ENCODE data around the gene PEX10.

PEX10 gene

GRCh38 chr1:2386636-2387611 lies 25.4 kb downstream of the PEX10 start:
- no peaks in the 10 kb centered on the region for H3K4me1 ChIP-seq
- H2AFZ ChIP-seq: no peak overlapping the region
- H3K27me3 ChIP-seq (ENCODE audit: control insufficient read depth, insufficient read depth, low read length): no peaks in the 10 kb centered on the region
- no peak overlapping the region for H3K27ac ChIP-seq
- H3K36me3 ChIP-seq (ENCODE audit: control insufficient read depth, insufficient read depth, low read length): no peaks in the 10 kb centered on the region
- H3K79me2 ChIP-seq: no peaks in the 10 kb centered on the region
- no peak overlapping the region for H3K4me2 ChIP-seq (ENCODE audit: low read length)
- H3K9ac ChIP-seq: no peak overlapping the region
- no peak overlapping the region for H3K4me3 ChIP-seq (ENCODE audit: low read depth, low read length)
- H3K9me3 ChIP-seq (ENCODE audit: control insufficient read depth, low read length): no peaks in the 10 kb centered on the region
- TF ChIP-seq, protein P1, sequence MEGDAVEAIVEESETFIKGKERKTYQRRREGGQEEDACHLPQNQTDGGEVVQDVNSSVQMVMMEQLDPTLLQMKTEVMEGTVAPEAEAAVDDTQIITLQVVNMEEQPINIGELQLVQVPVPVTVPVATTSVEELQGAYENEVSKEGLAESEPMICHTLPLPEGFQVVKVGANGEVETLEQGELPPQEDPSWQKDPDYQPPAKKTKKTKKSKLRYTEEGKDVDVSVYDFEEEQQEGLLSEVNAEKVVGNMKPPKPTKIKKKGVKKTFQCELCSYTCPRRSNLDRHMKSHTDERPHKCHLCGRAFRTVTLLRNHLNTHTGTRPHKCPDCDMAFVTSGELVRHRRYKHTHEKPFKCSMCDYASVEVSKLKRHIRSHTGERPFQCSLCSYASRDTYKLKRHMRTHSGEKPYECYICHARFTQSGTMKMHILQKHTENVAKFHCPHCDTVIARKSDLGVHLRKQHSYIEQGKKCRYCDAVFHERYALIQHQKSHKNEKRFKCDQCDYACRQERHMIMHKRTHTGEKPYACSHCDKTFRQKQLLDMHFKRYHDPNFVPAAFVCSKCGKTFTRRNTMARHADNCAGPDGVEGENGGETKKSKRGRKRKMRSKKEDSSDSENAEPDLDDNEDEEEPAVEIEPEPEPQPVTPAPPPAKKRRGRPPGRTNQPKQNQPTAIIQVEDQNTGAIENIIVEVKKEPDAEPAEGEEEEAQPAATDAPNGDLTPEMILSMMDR (IDR thresholded peaks at IDR 0.05): no peak

DNA sequence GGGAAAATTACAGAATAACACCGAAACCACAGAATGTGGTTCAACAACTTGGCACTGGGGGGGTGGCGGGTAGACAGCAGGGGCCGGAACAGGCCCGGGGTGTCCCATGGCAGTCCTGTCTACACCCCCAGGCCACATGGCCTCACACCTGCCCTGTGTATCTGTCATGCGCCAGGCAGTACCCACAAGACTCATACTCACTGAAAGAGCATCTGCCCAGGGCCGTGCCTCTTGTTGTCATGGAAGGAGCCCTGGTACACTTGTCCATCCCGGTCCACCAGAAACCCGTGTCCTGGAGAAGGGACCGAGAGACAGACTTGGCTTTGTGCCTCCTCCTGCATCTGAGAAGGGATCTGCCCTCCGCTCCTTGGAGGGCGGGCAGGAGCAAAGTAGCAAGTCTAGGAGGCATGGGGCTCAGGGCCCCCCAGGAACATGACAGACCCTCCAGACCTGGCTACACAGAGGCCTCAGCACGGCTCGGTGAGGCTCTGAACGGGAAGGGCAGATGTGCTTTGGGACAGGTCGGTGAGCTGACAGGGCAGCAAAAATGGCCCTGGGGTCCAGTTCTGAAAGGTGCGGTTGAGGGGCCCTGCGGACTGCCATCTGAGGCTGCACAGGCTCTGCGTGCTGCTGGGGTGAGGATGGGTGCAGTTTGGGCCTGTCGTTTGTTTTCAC lies 26.6 kb downstream of the PEX10 start:
- Histone ChIP-seq H3K9ac (no peak overlapping the region), H3K27ac (no peak overlapping the region)
- TF ChIP-seq, protein P1 (IDR thresholded peaks at IDR 0.05): no peak

GRCh38 chr1:2384941-2385481 lies 27.4 kb downstream of the PEX10 start:
- TF ChIP-seq, protein P1 (IDR thresholded peaks at IDR 0.05): no peak
- Histone ChIP-seq H3K27me3 (ENCODE audit: control insufficient read depth, insufficient read depth, low read length) (no peaks in the 10 kb centered on the region), H3K9ac (no peak overlapping the region)

More for the DNA sequence above, 26.6 kb downstream of the PEX10 start:
- H3K9me3 ChIP-seq (ENCODE audit: control insufficient read depth, low read length): no peaks in the 10 kb centered on the region
- no peak overlapping the region for H3K4me2 ChIP-seq (ENCODE audit: low read length)
- H3K36me3 ChIP-seq (ENCODE audit: control insufficient read depth, insufficient read depth, low read length): no peaks in the 10 kb centered on the region
- no peaks in the 10 kb centered on the region for H3K27me3 ChIP-seq (ENCODE audit: control insufficient read depth, insufficient read depth, low read length)
- H3K4me1 ChIP-seq: no peaks in the 10 kb centered on the region
- H3K4me3 ChIP-seq (ENCODE audit: low read depth, low read length): no peak overlapping the region
- H3K79me2 ChIP-seq: no peaks in the 10 kb centered on the region
- no peak overlapping the region for H2AFZ ChIP-seq

DNA sequence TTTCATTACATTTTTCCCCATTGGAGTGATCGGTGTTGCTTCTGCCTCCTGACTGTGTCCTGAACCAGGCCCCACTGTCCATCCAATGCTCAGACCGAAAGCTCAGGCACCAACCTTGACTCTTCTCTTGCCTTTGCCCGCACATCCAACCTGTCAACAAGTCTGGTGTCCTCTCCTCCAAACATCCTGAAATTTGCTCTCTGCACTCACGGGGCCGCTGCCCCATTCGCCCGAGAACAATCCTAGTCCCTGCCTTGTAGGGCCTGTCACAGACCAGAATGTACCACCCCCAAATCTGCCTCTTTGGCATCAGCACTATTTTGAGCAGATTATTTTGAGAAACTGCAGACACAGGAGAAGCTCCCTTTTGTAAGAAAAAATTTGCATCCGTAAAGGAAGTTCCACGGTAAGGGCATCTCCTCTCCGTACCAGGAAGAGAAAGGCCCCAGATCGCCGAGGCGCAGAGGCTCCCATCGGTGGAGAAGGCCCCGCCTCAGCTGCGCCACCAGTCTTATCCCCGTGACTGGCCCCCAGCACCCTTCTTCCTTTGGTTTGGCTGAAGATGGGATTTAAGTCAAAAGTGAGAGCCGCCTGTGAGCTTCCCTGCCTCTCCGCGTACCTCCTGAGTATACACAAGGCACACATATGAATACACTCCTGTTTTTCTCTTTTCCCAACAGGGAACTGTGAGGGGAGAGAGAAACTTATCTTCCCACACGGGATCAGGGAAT lies 28.1 kb downstream of the PEX10 start:
- H3K36me3 ChIP-seq (ENCODE audit: control insufficient read depth, insufficient read depth, low read length): no peaks in the 10 kb centered on the region
- H3K9ac ChIP-seq: no peak overlapping the region
- no peak overlapping the region for H3K4me2 ChIP-seq (ENCODE audit: low read length)
- no peaks in the 10 kb centered on the region for H3K27me3 ChIP-seq (ENCODE audit: control insufficient read depth, insufficient read depth, low read length)
- no peaks in the 10 kb centered on the region for H3K9me3 ChIP-seq (ENCODE audit: control insufficient read depth, low read length)
- H3K4me1 ChIP-seq: no peaks in the 10 kb centered on the region
- no peak overlapping the region for H2AFZ ChIP-seq
- H3K4me3 ChIP-seq (ENCODE audit: low read depth, low read length): no peak overlapping the region
- no peak overlapping the region for H3K27ac ChIP-seq
- H3K79me2 ChIP-seq: no peaks in the 10 kb centered on the region
- TF ChIP-seq, protein P1 (IDR thresholded peaks at IDR 0.05): no peak

More at GRCh38 chr1:2384941-2385481, 27.4 kb downstream of the PEX10 start:
- no peaks in the 10 kb centered on the region for H3K9me3 ChIP-seq (ENCODE audit: control insufficient read depth, low read length)
- no peak overlapping the region for H3K27ac ChIP-seq
- H3K4me1 ChIP-seq: no peaks in the 10 kb centered on the region
- no peaks in the 10 kb centered on the region for H3K79me2 ChIP-seq
- H2AFZ ChIP-seq: no peak overlapping the region
- H3K36me3 ChIP-seq (ENCODE audit: control insufficient read depth, insufficient read depth, low read length): no peaks in the 10 kb centered on the region
- no peak overlapping the region for H3K4me3 ChIP-seq (ENCODE audit: low read depth, low read length)
- no peak overlapping the region for H3K4me2 ChIP-seq (ENCODE audit: low read length)
